ENCODE results near the gene NEDD4. TPM values are rescaled to one million over a fixed set of nuclear protein-coding genes. Genes with fewer than 3 reads are reported as not detected.

NEDD4 gene
- polyA plus RNA-seq, 3 donors = 1.2 to 3.8 (median 1.3) TPM

DNA sequence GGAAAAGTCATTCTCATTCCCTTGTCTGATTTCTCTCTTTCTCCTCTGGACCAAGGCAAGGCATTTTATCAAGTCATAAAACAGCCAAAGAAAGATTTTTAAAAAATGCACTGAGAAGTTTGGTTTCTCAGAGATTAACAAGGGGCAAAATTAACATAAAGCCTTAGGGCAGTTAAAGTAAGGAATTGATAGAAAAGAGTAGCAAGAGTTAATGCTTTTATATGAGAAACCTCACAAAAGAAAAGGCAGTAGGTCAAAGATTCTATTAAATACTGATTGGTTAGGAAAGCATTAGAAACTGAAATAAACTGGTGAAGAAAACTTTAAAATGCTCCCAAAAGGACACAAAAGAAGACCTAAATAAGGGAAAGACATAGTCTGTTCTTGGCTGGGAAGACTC is 129.5 kb downstream of the NEDD4 start:
- TF ChIP-seq, protein P1, sequence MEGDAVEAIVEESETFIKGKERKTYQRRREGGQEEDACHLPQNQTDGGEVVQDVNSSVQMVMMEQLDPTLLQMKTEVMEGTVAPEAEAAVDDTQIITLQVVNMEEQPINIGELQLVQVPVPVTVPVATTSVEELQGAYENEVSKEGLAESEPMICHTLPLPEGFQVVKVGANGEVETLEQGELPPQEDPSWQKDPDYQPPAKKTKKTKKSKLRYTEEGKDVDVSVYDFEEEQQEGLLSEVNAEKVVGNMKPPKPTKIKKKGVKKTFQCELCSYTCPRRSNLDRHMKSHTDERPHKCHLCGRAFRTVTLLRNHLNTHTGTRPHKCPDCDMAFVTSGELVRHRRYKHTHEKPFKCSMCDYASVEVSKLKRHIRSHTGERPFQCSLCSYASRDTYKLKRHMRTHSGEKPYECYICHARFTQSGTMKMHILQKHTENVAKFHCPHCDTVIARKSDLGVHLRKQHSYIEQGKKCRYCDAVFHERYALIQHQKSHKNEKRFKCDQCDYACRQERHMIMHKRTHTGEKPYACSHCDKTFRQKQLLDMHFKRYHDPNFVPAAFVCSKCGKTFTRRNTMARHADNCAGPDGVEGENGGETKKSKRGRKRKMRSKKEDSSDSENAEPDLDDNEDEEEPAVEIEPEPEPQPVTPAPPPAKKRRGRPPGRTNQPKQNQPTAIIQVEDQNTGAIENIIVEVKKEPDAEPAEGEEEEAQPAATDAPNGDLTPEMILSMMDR (IDR thresholded peaks at IDR 0.05) = no peak
- H3K4me3 Mint-ChIP-seq = no peak overlapping the region
- Histone ChIP-seq H3K4me2 (replicated peaks; ENCODE audit: extremely low read depth, low read length, poor library complexity, severe bottlenecking) (no peak overlapping the region), H3K27me3 (ENCODE audit: control insufficient read depth in 2 of 2, insufficient read depth in 2 of 2, low read length in 2 of 2) (no peaks in the 10 kb centered on the region), H3K4me3 (replicated peaks in 1 of 3; ENCODE audit: low read depth in 2 of 3, low read length in 3 of 3) (no peak overlapping the region), H4K20me1 (ENCODE audit: insufficient read depth, low read length) (no peaks in the 10 kb centered on the region), H3K79me2 (ENCODE audit: insufficient read depth, low read length) (no peaks in the 10 kb centered on the region), H3K9ac (ENCODE audit: insufficient read depth, low read length, poor library complexity, severe bottlenecking) (no peak overlapping the region), H3K27ac (ENCODE audit: low read depth in 1 of 2, low read length in 2 of 2) (no peak overlapping the region), H3K36me3 (replicated peaks in 1 of 2; ENCODE audit: control insufficient read depth in 1 of 2, insufficient read depth in 2 of 2, low read length in 2 of 2) (peaks cover 0 to 4% of the 10 kb centered on the region in 2 donors), H3K4me1 (ENCODE audit: control insufficient read depth in 1 of 2, insufficient read depth in 2 of 2, low read length in 2 of 2) (no peaks in the 10 kb centered on the region), H3K9me3 (replicated peaks in 1 of 2; ENCODE audit: control insufficient read depth in 1 of 2, insufficient read depth in 1 of 2, low read length in 2 of 2) (no peaks in the 10 kb centered on the region), H2AFZ (ENCODE audit: insufficient read depth, low read depth, low read length, poor library complexity, severe bottlenecking) (no peak overlapping the region)
- peaks cover 0 to 1% (median 0%) of the 10 kb centered on the region in 3 donors for H3K27me3 Mint-ChIP-seq (ENCODE audit: low read depth in 3 of 3)
- DNase-seq = no peak
- peaks cover 12 to 14% of the 10 kb centered on the region in 2 donors for H3K36me3 Mint-ChIP-seq
- no peak overlapping the region for H3K27ac Mint-ChIP-seq
- intact Hi-C loops (cut with micrococcal nuclease) = no loop called here
- no peaks in the 10 kb centered on the region for H3K9me3 Mint-ChIP-seq
- H3K4me1 Mint-ChIP-seq = no peaks in the 10 kb centered on the region

DNA sequence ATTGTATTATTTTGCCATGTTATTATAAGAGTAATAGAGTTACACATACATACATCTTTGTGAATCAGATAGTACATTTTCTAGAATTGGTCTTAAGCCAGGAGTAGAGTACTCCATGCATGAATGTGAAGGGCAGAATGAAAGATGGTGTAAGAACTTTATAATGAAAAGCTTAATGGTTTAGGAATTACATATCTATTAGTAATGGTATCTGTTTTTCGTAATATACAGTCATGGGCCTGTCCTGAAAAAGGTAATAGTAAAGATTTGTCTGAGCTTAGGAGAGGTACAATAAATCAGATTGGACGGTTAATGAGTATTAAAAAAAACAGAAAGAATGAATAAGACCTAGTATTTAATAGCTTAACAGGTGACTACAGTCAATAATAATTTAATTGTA is 132.3 kb downstream of the NEDD4 start:
- H3K9me3 Mint-ChIP-seq = no peaks in the 10 kb centered on the region
- Histone ChIP-seq H3K9ac (ENCODE audit: insufficient read depth, low read length, poor library complexity, severe bottlenecking) (no peak overlapping the region), H3K36me3 (replicated peaks in 1 of 2; ENCODE audit: control insufficient read depth in 1 of 2, insufficient read depth in 2 of 2, low read length in 2 of 2) (peaks cover 0 to 7% of the 10 kb centered on the region in 2 donors), H3K27me3 (ENCODE audit: control insufficient read depth in 2 of 2, insufficient read depth in 2 of 2, low read length in 2 of 2) (no peaks in the 10 kb centered on the region), H3K9me3 (replicated peaks in 1 of 2; ENCODE audit: control insufficient read depth in 1 of 2, insufficient read depth in 1 of 2, low read length in 2 of 2) (no peaks in the 10 kb centered on the region), H4K20me1 (ENCODE audit: insufficient read depth, low read length) (no peaks in the 10 kb centered on the region), H2AFZ (ENCODE audit: insufficient read depth, low read depth, low read length, poor library complexity, severe bottlenecking) (no peak overlapping the region), H3K4me2 (replicated peaks; ENCODE audit: extremely low read depth, low read length, poor library complexity, severe bottlenecking) (no peak overlapping the region), H3K4me1 (ENCODE audit: control insufficient read depth in 1 of 2, insufficient read depth in 2 of 2, low read length in 2 of 2) (no peaks in the 10 kb centered on the region), H3K4me3 (replicated peaks in 1 of 3; ENCODE audit: low read depth in 2 of 3, low read length in 3 of 3) (no peak overlapping the region), H3K79me2 (ENCODE audit: insufficient read depth, low read length) (no peaks in the 10 kb centered on the region), H3K27ac (ENCODE audit: low read depth in 1 of 2, low read length in 2 of 2) (no peak overlapping the region)
- TF ChIP-seq, protein P1 (IDR thresholded peaks at IDR 0.05) = no peak
- no peak for DNase-seq
- peaks cover 0 to 1% (median 0%) of the 10 kb centered on the region in 3 donors for H3K27me3 Mint-ChIP-seq (ENCODE audit: low read depth in 3 of 3)
- no CpG with 5 or more reads among the region's 2 CpGs for WGBS (ENCODE audit: insufficient coverage)
- intact Hi-C loops (cut with micrococcal nuclease) = no loop called here
- H3K27ac Mint-ChIP-seq = no peak overlapping the region
- no peaks in the 10 kb centered on the region for H3K4me1 Mint-ChIP-seq
- no peak overlapping the region for H3K4me3 Mint-ChIP-seq
- H3K36me3 Mint-ChIP-seq = peaks cover 16 to 20% of the 10 kb centered on the region in 2 donors
